GM23248 (cell line): ENCODE data around the gene SYTL2.

Experiments used
- EZH2 ChIP-seq: fragments of 200-600 bp; sonication (generic); IDR thresholded peaks from 2 replicates; pipeline ENCODE4 v1.6.1; 2018; ENCODE audit warnings: antibody characterized with exemption, mild to moderate bottlenecking; ENCODE audit not compliant: insufficient read depth, poor library complexity, severe bottlenecking
- EZH2phosphoT487 ChIP-seq: fragments of 200-600 bp; sonication (generic); IDR thresholded peaks from 2 replicates; pipeline ENCODE4 v1.6.1; 2018; ENCODE audit warnings: antibody characterized with exemption, moderate library complexity, mild to moderate bottlenecking, low read depth; ENCODE audit not compliant: insufficient read depth

GRCh38 chr11:85815186-85815931, 4.4 kb upstream of the SYTL2 start:
- TF ChIP-seq EZH2phosphoT487 (no peak), EZH2 (no peak)
